GM10266 (cell line): ENCODE measurements around the gene PRR12.

Experiments
- DNase-seq: peaks from one replicate; pipeline ENCODE4 v3.0.0; 2012; ENCODE audit errors: extremely low spot score
- TF ChIP-seq, protein P1 (sequence below): IDR thresholded peaks from 2 replicates; pipeline ENCODE4 v1.5.1; 2012; ENCODE audit warnings: mild to moderate bottlenecking, low read depth; ENCODE audit not compliant: control insufficient read depth, insufficient read depth; ENCODE audit errors: missing control alignments

Gene PRR12

DNA sequence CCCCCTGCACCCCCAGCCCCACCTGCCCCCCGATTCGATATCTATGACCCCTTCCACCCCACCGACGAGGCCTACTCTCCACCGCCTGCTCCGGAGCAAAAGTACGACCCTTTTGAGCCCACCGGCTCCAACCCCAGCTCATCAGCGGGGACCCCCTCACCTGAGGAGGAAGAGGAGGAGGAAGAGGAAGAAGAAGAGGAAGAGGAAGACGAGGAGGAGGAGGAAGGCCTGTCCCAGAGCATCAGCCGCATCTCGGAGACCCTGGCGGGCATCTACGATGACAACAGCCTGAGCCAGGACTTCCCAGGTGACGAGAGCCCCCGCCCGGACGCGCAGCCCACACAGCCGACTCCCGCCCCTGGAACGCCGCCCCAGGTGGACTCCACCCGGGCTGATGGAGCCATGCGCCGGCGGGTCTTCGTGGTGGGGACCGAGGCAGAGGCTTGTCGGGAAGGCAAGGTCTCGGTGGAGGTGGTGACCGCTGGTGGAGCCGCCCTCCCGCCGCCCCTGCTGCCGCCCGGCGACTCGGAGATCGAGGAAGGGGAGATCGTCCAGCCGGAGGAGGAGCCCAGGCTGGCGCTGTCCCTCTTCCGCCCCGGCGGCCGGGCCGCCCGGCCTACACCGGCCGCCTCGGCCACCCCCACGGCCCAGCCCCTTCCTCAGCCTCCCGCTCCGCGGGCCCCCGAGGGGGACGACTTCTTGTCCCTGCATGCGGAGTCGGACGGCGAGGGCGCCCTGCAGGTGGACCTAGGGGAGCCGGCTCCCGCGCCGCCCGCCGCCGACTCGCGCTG is 60.2 kb downstream of the PRR12 start:
- no peak for DNase-seq
- TF ChIP-seq, protein P1, sequence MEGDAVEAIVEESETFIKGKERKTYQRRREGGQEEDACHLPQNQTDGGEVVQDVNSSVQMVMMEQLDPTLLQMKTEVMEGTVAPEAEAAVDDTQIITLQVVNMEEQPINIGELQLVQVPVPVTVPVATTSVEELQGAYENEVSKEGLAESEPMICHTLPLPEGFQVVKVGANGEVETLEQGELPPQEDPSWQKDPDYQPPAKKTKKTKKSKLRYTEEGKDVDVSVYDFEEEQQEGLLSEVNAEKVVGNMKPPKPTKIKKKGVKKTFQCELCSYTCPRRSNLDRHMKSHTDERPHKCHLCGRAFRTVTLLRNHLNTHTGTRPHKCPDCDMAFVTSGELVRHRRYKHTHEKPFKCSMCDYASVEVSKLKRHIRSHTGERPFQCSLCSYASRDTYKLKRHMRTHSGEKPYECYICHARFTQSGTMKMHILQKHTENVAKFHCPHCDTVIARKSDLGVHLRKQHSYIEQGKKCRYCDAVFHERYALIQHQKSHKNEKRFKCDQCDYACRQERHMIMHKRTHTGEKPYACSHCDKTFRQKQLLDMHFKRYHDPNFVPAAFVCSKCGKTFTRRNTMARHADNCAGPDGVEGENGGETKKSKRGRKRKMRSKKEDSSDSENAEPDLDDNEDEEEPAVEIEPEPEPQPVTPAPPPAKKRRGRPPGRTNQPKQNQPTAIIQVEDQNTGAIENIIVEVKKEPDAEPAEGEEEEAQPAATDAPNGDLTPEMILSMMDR: no peak

DNA sequence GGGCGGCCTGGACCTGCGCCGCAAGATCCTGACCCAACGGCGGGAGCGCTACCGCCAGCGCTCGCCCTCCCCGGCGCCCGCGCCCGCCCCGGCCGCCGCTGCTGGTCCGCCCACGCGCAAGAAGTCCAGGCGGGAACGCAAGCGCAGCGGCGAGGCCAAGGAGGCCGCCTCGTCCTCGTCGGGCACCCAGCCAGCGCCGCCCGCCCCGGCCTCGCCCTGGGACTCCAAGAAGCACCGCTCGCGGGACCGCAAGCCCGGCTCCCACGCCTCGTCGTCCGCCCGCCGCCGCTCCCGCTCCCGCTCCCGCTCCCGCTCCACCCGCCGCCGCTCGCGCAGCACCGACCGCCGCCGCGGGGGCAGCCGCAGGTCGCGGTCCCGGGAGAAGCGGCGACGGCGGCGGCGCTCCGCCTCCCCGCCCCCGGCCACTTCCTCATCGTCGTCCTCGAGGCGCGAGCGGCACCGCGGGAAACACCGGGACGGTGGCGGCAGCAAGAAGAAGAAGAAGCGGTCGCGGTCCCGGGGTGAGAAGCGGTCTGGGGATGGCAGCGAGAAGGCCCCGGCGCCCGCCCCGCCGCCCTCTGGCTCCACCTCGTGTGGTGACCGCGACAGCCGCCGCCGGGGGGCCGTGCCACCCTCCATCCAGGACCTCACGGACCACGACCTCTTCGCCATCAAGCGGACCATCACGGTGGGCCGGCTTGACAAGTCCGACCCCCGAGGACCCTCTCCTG is 61.0 kb downstream of the PRR12 start:
- TF ChIP-seq, protein P1: no peak

DNA sequence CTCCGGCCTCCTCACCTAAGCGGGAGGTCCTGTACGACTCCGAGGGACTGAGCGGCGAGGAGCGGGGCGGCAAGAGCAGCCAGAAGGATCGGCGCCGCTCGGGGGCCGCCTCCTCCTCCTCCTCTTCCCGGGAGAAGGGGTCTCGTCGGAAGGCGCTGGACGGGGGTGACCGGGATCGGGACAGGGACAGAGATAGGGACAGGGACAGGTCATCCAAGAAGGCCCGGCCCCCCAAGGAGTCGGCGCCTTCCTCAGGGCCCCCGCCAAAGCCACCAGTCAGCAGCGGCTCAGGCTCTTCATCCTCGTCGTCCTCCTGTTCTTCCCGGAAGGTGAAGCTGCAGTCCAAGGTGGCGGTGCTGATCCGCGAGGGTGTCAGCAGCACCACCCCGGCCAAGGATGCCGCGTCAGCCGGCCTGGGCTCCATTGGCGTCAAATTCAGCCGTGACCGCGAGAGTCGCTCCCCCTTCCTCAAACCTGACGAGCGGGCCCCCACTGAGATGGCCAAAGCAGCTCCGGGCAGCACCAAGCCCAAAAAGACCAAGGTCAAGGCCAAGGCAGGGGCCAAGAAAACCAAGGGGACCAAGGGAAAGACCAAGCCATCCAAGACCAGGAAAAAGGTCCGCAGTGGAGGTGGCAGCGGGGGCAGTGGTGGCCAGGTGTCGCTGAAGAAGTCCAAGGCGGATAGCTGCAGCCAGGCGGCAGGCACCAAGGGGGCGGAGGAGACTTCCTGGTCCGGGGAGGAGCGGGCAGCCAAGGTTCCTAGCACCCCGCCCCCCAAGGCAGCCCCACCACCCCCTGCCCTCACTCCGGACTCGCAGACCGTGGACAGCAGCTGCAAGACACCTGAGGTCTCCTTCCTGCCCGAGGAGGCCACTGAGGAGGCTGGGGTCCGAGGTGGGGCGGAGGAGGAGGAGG is 61.8 kb downstream of the PRR12 start:
- DNase-seq: no peak
- TF ChIP-seq, protein P1: no peak

More for the DNA sequence above, 61.0 kb downstream of the PRR12 start:
- no peak for DNase-seq

DNA sequence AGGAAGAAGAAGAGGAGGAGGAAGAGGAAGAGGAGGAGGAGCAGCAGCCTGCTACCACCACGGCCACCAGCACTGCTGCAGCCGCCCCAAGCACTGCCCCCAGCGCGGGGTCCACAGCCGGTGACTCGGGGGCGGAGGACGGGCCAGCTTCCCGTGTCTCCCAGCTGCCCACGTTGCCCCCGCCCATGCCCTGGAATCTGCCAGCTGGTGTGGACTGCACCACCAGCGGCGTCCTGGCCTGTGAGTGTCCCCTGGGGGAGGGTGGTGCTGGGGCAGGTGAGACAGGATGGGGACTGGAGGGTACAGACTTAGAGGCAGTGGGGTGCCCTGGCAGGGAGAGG is 62.5 kb downstream of the PRR12 start:
- TF ChIP-seq, protein P1: no peak
- no peak for DNase-seq

DNA sequence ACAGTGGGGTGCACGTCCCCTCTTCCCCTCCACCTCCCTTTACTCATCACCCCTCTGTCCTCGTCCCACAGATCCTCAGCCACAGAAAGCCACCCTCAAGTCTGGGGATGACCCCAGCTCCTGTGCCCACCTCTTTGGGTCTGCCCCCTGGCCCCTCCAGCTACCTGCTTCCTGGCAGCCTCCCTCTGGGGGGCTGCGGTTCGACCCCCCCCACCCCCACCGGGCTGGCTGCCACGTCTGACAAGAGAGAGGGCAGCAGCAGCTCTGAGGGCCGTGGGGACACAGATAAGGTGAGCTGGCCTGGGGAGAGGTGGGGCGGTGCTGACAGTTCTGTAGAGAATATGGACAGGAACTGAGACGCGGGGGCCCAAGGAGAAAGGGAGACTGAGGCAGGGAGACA is 63.6 kb downstream of the PRR12 start:
- DNase-seq: no peak
- TF ChIP-seq, protein P1: no peak

DNA sequence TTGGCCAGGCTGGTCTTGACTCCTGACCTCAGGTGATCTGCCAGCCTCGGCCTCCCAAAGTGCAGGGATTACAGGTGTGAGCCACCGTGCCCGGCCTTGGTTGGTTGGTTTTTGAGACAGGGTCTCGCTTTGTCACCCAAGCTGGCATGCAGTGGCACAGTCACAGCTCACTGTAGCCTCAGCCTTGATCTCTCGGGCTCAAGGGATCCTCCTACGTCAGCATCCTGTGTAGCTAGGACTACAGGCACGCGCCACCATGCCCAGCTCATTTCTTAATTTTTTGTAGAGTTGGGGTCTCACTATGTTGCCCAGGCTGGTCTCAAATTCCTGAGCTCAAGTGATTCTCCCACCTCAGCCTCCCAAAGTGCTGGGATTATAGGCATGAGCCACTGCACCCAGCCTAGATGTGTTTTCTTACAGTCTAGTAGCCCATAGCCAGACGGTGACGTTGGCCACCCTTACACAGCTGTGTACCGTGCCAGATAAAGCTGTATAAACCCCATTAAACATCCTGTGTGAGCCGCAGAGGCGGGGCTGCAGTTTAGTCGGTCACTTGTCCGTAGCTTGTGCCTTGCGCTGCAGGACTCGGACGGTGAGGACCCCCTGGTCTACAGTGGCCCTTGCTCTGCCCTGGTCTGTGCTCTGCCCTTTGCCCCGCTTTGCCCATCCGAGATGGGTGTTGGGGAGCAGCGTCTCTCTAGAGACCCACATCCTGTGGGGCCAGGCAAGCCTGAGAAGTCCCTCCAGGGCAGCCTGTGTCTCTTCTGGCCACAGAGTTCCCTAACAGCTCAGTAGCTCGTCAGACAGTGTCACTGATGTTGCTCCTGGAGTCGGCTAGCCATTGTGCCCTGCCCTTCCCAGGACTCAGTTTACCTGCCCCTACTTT is 64.8 kb downstream of the PRR12 start:
- DNase-seq: no peak
- TF ChIP-seq, protein P1: no peak
